AG09319 (cell line): ENCODE measurements around the gene LBP.

ENCODE experiments used
- DNase-seq: peaks from one replicate; pipeline ENCODE4 v3.0.0-alpha.2; 2010; ENCODE audit warnings: low read depth; ENCODE audit errors: extremely low read depth
- CTCF ChIP-seq: IDR thresholded peaks from 2 replicates; pipeline ENCODE4 v1.5.1; 2011; ENCODE audit warnings: low read depth, mild to moderate bottlenecking, inconsistent platforms, low read length, moderate library complexity

The LBP gene

GRCh38 chr20:38350879-38351775 is 4.8 kb downstream of the LBP start:
- no peak for TF ChIP-seq CTCF
- no peak for DNase-seq

- DNase-seq = no peak
- no peak for TF ChIP-seq CTCF
Observed at GRCh38 chr20:38353316-38353715, 7.0 kb downstream of the LBP start.

- TF ChIP-seq CTCF = no peak
- DNase-seq = no peak
Observed at GRCh38 chr20:38354227-38354626, 7.9 kb downstream of the LBP start.

- DNase-seq = no peak
Observed at GRCh38 chr20:38355161-38356012, 9.1 kb downstream of the LBP start.

GRCh38 chr20:38357653-38358207 is 11.4 kb downstream of the LBP start:
- no peak for DNase-seq
- TF ChIP-seq CTCF = no peak

More at GRCh38 chr20:38355161-38356012, 9.1 kb downstream of the LBP start:
- TF ChIP-seq CTCF = no peak

GRCh38 chr20:38358556-38358955 is 12.3 kb downstream of the LBP start:
- no peak for TF ChIP-seq CTCF
- DNase-seq = no peak
